Neural crest cell (in vitro differentiated cells): ENCODE measurements around the gene LRRC66. TPM values are rescaled to one million over a fixed set of nuclear protein-coding genes. Genes with fewer than 3 reads are reported as not detected.

Source experiments
- DNase-seq: peaks from one replicate; pipeline ENCODE4 v3.0.0; 2021; ENCODE audit warnings: low read depth, mixed read lengths, low spot score
- H3K27ac Mint-ChIP-seq: one replicate; pipeline ENCODE4 v1.8.0; 2021; ENCODE audit warnings: mild to moderate bottlenecking, mixed read lengths; ENCODE audit not compliant: unreplicated experiment
- H3K27me3 Mint-ChIP-seq: 2 replicates; pipeline ENCODE4 v1.8.0; 2021; ENCODE audit warnings: low read depth, mild to moderate bottlenecking, mixed read lengths
- H3K36me3 Mint-ChIP-seq: 2 replicates; pipeline ENCODE4 v1.8.0; 2021; ENCODE audit warnings: low read depth, mild to moderate bottlenecking, mixed read lengths
- H3K4me1 Mint-ChIP-seq: 2 replicates; pipeline ENCODE4 v1.8.0; 2021; ENCODE audit warnings: mixed read lengths
- H3K4me3 Mint-ChIP-seq: one replicate; pipeline ENCODE4 v1.8.0; 2021; ENCODE audit warnings: mild to moderate bottlenecking, mixed read lengths
- H3K9me3 Mint-ChIP-seq: 2 replicates; pipeline ENCODE4 v1.8.0; 2021; ENCODE audit warnings: mixed read lengths
- CTCF ChIP-seq: fragments of 200-600 bp; sonication (generic); conservative IDR thresholded peaks from 2 replicates; pipeline ENCODE4 v1.5.0; 2021; ENCODE audit warnings: antibody characterized with exemption, mild to moderate bottlenecking
- total RNA-seq: library from RNA; stranded (reverse); gene quantifications from 2 replicates; pipeline ENCODE4 v1.2.1, GENCODE V29; 2021

LRRC66 gene
- total RNA-seq, 1 donor from 2014 or later: 0.33 TPM

- no peaks in the 10 kb centered on the region for H3K36me3 Mint-ChIP-seq
- no peak for TF ChIP-seq CTCF
- peaks cover 9% of the 10 kb centered on the region for H3K9me3 Mint-ChIP-seq
- no peak for DNase-seq
- H3K27ac Mint-ChIP-seq: no peak overlapping the region
- peaks cover 12% of the 10 kb centered on the region for H3K27me3 Mint-ChIP-seq
- no peak overlapping the region for H3K4me3 Mint-ChIP-seq
- no peaks in the 10 kb centered on the region for H3K4me1 Mint-ChIP-seq
Measured at GRCh38 chr4:51965862-51966261, 54.3 kb downstream of the LRRC66 start.

- no peak for DNase-seq
- Mint-ChIP-seq H3K36me3 (no peaks in the 10 kb centered on the region), H3K27ac (no peak overlapping the region), H3K9me3 (peaks cover 5% of the 10 kb centered on the region), H3K27me3 (peaks cover 5% of the 10 kb centered on the region), H3K4me1 (no peaks in the 10 kb centered on the region), H3K4me3 (no peak overlapping the region)
- no peak for TF ChIP-seq CTCF
Measured at GRCh38 chr4:51963841-51964517, 56.2 kb downstream of the LRRC66 start.

GRCh38 chr4:51960486-51960885 is 59.7 kb downstream of the LRRC66 start:
- no peaks in the 10 kb centered on the region for H3K4me1 Mint-ChIP-seq
- H3K36me3 Mint-ChIP-seq: no peaks in the 10 kb centered on the region
- no peak for DNase-seq
- H3K9me3 Mint-ChIP-seq: no peaks in the 10 kb centered on the region
- no peak for TF ChIP-seq CTCF
- H3K27me3 Mint-ChIP-seq: peaks cover 5% of the 10 kb centered on the region
- H3K4me3 Mint-ChIP-seq: no peak overlapping the region
- H3K27ac Mint-ChIP-seq: no peak overlapping the region

- TF ChIP-seq CTCF: no peak
- no peaks in the 10 kb centered on the region for H3K4me1 Mint-ChIP-seq
- no peak overlapping the region for H3K27ac Mint-ChIP-seq
- no peak for DNase-seq
- H3K9me3 Mint-ChIP-seq: no peaks in the 10 kb centered on the region
- peaks cover 2% of the 10 kb centered on the region for H3K27me3 Mint-ChIP-seq
- H3K4me3 Mint-ChIP-seq: no peak overlapping the region
- no peaks in the 10 kb centered on the region for H3K36me3 Mint-ChIP-seq
Measured at GRCh38 chr4:51958199-51958968, 61.8 kb downstream of the LRRC66 start.

Other genes with a start within 250 kb of the LRRC66 start
- 69.0 and 70.9 TPM in 2 replicates for gene DCUN1D4, start 177.2 kb downstream of the LRRC66 start, total RNA-seq
- 29.9 and 32.9 TPM in 2 replicates for gene SGCB, start 17.9 kb upstream of the LRRC66 start, total RNA-seq
- 3.0 and 5.4 TPM in 2 replicates for gene SPATA18, start 30.9 kb upstream of the LRRC66 start, total RNA-seq